Measurements from ENCODE around the gene SIGLEC11.

SIGLEC11 gene

DNA sequence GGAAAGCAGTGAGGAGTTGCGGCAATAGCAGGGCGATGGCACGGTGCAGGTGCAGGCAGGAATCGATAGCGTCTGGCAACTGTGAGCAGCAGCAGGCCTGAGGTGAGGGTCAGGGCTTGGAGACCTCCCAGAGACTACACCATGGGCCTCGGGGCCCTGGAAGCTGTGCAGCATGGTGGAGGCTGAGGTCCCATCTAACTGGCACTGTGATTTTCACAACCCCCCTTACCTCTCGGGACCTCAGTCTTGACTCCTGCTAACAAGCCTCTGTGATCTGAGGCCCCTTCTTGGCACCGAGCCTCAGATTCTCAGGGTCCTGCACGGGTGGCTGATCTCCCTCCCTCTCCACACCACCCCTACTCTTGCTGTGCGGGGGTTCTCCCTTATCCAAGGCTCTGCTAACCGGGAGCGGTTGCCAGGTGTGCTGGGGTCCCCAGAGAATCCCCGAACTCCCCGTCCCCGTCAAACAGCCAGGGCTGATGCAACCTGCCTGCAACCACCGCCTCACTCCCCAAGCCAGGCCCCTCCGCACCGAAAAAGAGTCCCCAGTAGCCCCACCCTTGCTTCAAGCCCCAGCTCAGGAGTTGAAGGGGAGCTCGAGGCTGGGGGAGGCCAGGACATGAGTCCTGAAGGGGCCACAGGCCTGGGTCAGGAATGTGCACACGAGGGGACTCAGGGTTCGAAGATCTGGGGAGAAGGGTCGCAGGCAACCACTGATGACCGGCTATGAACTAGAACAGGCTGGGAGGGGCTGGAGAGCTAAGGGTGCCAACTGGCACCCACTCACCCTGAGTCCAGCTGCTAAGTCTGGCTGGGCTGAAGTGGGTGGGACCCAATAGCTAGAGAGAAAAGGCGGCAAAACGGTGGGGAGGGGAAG is 36.7 kb downstream of the SIGLEC11 start (continued):
- no peak for TF ChIP-seq ZFP41 (tag by site-specific recombination; IDR thresholded peaks at IDR 0.05; ENCODE audit: borderline replicate concordance)
- no peak for TF ChIP-seq ZNF174 (tag by site-specific recombination; IDR thresholded peaks at IDR 0.05)
- TF ChIP-seq, protein P1, sequence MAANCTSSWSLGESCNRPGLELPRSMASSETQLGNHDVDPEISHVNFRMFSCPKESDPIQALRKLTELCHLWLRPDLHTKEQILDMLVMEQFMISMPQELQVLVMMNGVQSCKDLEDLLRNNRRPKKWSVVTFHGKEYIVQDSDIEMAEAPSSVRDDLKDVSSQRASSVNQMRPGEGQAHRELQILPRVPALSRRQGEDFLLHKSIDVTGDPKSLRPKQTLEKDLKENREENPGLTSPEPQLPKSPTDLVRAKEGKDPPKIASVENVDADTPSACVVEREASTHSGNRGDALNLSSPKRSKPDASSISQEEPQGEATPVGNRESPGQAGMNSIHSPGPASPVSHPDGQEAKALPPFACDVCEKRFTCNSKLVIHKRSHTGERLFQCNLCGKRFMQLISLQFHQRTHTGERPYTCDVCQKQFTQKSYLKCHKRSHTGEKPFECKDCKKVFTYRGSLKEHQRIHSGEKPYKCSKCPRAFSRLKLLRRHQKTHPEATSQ (tag by site-specific recombination; IDR thresholded peaks at IDR 0.05) = no peak
- TF ChIP-seq KLF17 (tag by site-specific recombination; IDR thresholded peaks at IDR 0.05) = no peak
- no peak for TF ChIP-seq WT1 (tag by site-specific recombination; IDR thresholded peaks at IDR 0.05)
- TF ChIP-seq ZNF394 (tag by site-specific recombination; IDR thresholded peaks at IDR 0.05; ENCODE audit: borderline replicate concordance) = no peak
- TF ChIP-seq ZNF596 (tag by site-specific recombination; IDR thresholded peaks at IDR 0.05) = no peak
- no peak for TF ChIP-seq ZSCAN23 (tag by site-specific recombination; IDR thresholded peaks at IDR 0.05)
- no peak for TF ChIP-seq ZNF623 (tag by site-specific recombination; IDR thresholded peaks at IDR 0.05)
- TF ChIP-seq MEIS1 (CRISPR knock-in tag; IDR thresholded peaks at IDR 0.05; ENCODE audit: borderline replicate concordance) = no peak
- TF ChIP-seq HIC1 (tag by site-specific recombination; IDR thresholded peaks at IDR 0.05) = no peak
- no peak for TF ChIP-seq ZNF830 (tag by site-specific recombination; IDR thresholded peaks at IDR 0.05; ENCODE audit: low read depth)
- TF ChIP-seq ZNF10 (tag by site-specific recombination; IDR thresholded peaks at IDR 0.05) = no peak
- TF ChIP-seq PATZ1 (tag by site-specific recombination; IDR thresholded peaks at IDR 0.05) = peak; percentile 74; the same call in 1 of the 2 replicates
- no peak for TF ChIP-seq ZNF239 (tag by site-specific recombination; IDR thresholded peaks at IDR 0.05)
- TF ChIP-seq, protein P2, sequence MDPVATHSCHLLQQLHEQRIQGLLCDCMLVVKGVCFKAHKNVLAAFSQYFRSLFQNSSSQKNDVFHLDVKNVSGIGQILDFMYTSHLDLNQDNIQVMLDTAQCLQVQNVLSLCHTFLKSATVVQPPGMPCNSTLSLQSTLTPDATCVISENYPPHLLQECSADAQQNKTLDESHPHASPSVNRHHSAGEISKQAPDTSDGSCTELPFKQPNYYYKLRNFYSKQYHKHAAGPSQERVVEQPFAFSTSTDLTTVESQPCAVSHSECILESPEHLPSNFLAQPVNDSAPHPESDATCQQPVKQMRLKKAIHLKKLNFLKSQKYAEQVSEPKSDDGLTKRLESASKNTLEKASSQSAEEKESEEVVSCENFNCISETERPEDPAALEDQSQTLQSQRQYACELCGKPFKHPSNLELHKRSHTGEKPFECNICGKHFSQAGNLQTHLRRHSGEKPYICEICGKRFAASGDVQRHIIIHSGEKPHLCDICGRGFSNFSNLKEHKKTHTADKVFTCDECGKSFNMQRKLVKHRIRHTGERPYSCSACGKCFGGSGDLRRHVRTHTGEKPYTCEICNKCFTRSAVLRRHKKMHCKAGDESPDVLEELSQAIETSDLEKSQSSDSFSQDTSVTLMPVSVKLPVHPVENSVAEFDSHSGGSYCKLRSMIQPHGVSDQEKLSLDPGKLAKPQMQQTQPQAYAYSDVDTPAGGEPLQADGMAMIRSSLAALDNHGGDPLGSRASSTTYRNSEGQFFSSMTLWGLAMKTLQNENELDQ (tag by site-specific recombination; IDR thresholded peaks at IDR 0.05; ENCODE audit: low read depth) = no peak
- TF ChIP-seq ZNF266 (tag by site-specific recombination; IDR thresholded peaks at IDR 0.05; ENCODE audit: low read depth) = no peak
- no peak for TF ChIP-seq PRDM6 (tag by site-specific recombination; IDR thresholded peaks at IDR 0.05)
- TF ChIP-seq ZNF692 (tag by site-specific recombination; IDR thresholded peaks at IDR 0.05) = peak; percentile 81
- TF ChIP-seq KLF7 (tag by site-specific recombination; IDR thresholded peaks at IDR 0.05; ENCODE audit: borderline replicate concordance) = peak; percentile 36; the same call in 1 of the 2 replicates
- TF ChIP-seq SP2 (tag by site-specific recombination; IDR thresholded peaks at IDR 0.05) = no peak
- TF ChIP-seq, protein P3, sequence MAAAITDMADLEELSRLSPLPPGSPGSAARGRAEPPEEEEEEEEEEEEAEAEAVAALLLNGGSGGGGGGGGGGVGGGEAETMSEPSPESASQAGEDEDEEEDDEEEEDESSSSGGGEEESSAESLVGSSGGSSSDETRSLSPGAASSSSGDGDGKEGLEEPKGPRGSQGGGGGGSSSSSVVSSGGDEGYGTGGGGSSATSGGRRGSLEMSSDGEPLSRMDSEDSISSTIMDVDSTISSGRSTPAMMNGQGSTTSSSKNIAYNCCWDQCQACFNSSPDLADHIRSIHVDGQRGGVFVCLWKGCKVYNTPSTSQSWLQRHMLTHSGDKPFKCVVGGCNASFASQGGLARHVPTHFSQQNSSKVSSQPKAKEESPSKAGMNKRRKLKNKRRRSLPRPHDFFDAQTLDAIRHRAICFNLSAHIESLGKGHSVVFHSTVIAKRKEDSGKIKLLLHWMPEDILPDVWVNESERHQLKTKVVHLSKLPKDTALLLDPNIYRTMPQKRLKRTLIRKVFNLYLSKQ (tag by site-specific recombination; IDR thresholded peaks at IDR 0.05; ENCODE audit: borderline replicate concordance) = no peak
- TF ChIP-seq ZNF837 (tag by site-specific recombination; IDR thresholded peaks at IDR 0.05) = no peak
- TF ChIP-seq ZBTB21 (tag by site-specific recombination; IDR thresholded peaks at IDR 0.05) = no peak

All from HEK293 (cell line).